ENCODE measurements around the gene MCHR1.

MCHR1 gene, protein sequence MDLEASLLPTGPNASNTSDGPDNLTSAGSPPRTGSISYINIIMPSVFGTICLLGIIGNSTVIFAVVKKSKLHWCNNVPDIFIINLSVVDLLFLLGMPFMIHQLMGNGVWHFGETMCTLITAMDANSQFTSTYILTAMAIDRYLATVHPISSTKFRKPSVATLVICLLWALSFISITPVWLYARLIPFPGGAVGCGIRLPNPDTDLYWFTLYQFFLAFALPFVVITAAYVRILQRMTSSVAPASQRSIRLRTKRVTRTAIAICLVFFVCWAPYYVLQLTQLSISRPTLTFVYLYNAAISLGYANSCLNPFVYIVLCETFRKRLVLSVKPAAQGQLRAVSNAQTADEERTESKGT

DNA sequence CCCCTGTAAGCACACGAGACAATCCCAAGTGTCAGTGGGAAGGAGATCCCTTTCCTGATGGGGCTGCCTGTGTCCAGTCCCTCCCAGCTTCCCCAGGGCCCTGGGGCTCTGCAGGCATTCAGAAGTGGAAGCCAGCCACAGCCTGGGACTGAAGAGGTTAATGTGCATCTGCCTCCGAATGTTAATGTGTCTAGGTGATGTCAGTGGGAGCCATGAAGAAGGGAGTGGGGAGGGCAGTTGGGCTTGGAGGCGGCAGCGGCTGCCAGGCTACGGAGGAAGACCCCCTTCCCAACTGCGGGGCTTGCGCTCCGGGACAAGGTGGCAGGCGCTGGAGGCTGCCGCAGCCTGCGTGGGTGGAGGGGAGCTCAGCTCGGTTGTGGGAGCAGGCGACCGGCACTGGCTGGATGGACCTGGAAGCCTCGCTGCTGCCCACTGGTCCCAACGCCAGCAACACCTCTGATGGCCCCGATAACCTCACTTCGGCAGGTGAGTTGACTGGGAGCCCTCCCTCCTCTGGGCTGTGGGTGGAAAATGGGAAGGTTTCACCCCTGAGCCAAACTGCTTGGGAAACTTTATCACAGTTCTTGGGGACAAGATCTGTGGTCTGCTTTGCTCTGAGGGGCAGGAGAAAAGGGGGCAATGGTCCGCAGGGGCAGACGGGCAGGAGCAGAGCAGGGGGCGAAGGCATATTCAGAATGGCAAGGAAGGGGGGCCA, at the start of gene MCHR1:
Gene MCHR1 (plus strand): TSS at position 236 of the 715 bp plus-strand sequence. CDS start 169 bp downstream, at position 405.
- no peak for TF ChIP-seq ZFX (IDR thresholded peaks at IDR 0.05)
- TF ChIP-seq, protein P1, sequence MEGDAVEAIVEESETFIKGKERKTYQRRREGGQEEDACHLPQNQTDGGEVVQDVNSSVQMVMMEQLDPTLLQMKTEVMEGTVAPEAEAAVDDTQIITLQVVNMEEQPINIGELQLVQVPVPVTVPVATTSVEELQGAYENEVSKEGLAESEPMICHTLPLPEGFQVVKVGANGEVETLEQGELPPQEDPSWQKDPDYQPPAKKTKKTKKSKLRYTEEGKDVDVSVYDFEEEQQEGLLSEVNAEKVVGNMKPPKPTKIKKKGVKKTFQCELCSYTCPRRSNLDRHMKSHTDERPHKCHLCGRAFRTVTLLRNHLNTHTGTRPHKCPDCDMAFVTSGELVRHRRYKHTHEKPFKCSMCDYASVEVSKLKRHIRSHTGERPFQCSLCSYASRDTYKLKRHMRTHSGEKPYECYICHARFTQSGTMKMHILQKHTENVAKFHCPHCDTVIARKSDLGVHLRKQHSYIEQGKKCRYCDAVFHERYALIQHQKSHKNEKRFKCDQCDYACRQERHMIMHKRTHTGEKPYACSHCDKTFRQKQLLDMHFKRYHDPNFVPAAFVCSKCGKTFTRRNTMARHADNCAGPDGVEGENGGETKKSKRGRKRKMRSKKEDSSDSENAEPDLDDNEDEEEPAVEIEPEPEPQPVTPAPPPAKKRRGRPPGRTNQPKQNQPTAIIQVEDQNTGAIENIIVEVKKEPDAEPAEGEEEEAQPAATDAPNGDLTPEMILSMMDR (conservative IDR thresholded peaks at IDR 0.05): no peak
- no peak within 1 kb of the TSS for H3K27ac ChIP-seq

DNA sequence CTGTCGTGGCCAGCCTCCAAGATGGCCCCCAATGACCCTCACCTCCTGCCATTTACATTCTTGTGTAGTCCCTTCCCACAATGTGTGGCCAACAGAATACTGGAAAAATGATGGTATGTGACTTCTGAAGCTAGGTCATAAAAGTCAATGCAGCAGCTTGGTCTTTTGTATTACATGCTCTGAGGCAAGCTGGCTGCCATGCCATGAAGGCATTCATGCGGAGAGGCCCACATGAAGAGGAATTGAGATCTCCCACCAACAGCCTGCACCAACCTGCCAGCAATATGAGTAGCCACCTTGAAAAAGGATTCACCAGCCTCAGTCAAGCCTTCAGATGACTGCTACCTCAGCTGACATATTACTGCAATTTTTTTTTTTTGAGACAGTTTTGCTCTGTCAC, 47.4 kb upstream of the MCHR1 start:
- TF ChIP-seq, protein P1 (conservative IDR thresholded peaks at IDR 0.05): no peak
- no peak for TF ChIP-seq ZFX (IDR thresholded peaks at IDR 0.05)
- no peak overlapping the region for H3K27ac ChIP-seq

DNA sequence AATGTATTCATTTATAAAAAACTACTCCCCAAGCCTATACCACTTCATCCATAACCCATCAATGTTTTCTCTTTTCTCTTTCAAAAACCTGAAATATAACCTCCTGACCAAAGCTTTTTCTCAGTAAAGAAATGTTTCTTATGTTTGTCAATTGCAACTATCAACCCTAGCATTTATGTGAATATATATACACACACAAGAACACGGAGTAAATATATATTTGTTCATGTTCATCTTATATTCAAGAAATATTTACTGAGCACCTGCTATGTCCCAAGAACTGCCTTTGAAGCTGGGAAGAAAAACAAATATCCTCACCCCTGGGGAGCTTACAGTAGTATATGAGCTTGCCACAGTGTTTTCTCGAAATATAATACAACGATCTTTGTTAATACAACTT, 46.2 kb upstream of the MCHR1 start:
- TF ChIP-seq ZFX (IDR thresholded peaks at IDR 0.05): no peak
- TF ChIP-seq, protein P1 (conservative IDR thresholded peaks at IDR 0.05): no peak
- H3K27ac ChIP-seq: no peak overlapping the region

DNA sequence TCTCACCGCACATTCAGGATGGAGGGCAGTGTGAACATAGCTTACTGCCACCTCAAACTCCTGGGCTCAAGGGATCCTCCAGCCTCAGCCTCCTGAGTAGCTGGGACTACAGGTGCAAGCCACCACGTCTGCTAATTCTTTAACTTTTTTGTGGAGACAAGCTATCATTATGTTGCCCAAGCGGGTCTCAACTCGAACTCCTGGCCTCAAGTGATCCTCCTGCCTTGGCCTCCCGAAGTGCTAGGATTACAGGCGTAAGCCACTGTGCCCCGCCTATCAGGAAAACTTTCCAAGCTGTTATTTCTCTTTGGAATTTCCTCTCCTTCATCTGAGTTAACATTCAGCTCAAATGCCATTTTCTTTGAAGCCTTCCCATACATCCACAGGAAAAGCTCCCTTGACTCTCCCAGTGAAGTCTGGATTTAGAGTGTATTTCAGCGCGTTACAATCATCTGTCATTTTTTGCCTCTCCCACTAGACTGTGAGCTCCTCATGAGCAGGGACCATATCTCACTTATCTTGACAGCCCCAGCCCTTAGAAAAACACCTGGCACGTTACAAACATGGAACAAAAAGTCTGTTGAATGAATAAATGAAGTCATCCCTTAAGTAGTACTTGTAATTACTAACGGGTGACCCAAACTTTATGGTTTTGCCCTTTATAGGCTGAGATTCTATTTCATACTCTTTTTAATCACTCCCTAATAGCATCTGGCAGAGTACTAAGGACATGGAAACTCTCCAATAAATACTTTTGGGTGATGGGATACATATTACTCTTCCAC, 45.0 kb upstream of the MCHR1 start:
- H3K27ac ChIP-seq: no peak overlapping the region
- TF ChIP-seq, protein P1 (conservative IDR thresholded peaks at IDR 0.05): no peak

DNA sequence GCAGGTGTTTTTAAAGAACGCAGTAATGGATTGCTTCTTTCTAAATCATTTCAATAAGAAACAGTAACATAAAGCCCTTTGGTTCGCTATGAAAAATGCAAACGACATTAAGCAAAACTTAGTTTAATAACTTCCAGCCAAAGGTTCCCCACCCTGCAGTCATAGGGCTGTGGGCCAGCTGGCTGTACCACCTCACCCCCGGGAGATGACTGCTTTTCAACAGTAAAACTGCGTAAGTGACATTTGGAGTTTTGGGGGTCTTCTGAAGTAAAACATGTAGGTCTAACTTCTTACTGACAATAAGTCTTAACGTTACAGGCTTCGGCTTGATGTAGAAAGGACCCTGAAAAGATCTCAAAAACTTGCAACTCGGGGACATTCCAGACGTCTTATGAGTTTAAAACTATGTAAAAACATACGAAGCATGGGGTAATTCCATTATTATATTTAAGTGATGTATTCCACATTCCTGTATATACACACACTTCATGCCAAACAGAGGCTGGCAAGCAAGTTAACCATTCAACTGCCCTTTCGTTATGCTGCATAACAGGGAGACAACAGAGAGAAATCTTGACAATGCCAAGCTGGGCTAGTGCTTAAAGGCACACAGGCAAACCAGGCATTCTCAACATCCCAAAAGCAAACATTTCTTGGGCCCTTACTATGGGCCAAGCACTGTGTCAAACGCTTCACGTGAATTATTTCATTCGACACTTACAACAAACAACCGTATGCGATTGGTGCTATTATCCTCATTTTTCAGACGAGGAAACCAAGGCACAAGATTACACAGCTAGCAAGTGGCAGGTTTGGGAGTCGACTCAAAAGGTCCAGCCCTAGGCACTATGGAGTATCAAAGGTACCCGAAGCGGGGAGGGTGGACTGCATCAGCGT, 44.0 kb upstream of the MCHR1 start:
- TF ChIP-seq, protein P1 (conservative IDR thresholded peaks at IDR 0.05): no peak
- TF ChIP-seq ZFX (IDR thresholded peaks at IDR 0.05): no peak
- peak overlapping the region; percentile 72 for H3K27ac ChIP-seq

DNA sequence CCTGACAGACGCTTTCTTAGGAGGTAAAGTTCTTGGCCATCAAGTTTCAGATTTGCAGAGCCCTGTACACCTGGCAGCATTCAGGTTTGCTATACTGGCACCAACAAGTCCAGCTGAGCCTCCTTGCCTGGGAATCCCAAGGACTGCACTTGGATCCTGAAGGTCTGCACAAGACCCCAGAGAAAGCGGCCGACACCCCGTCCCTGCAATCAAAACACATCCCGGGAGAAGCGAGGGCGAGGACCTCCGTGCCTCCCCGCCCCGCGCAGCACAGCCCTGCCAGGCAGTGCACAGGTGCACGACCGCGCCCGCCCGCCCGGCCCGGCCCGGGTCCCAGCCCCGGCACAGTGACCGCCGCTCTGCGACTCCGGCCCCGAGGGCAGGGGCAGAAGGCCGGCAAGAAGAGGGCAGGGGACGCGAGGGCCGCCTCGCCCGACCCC, 43.3 kb upstream of the MCHR1 start:
- peak overlapping the region; percentile 72 for H3K27ac ChIP-seq
- TF ChIP-seq, protein P1 (conservative IDR thresholded peaks at IDR 0.05): no peak
- TF ChIP-seq ZFX (IDR thresholded peaks at IDR 0.05): no peak
